Measurements from ENCODE around the gene LRRC56. TPM values are rescaled to one million over a fixed set of nuclear protein-coding genes. Genes with fewer than 3 reads are reported as not detected.

LRRC56 gene
- polyA plus RNA-seq, 2 donors = 1.7 to 4.0 TPM

- 80 to 83% methylated on average over 14 of the region's 14 CpGs for WGBS, 2 donors
- no peaks in the 10 kb centered on the region for H3K9me3 ChIP-seq (ENCODE audit: control insufficient read depth in 2 of 2, insufficient read depth in 1 of 2, low read depth in 1 of 2, low read length in 1 of 2)
- H3K4me1 ChIP-seq (ENCODE audit: control insufficient read depth in 2 of 2, insufficient read depth in 2 of 2, low read length in 1 of 2) = peaks cover 12 to 25% of the 10 kb centered on the region in 2 donors
- no peaks in the 10 kb centered on the region for H3K27me3 ChIP-seq (ENCODE audit: control insufficient read depth in 1 of 2, insufficient read depth in 2 of 2, low read length in 2 of 2)
- H3K36me3 ChIP-seq (ENCODE audit: control insufficient read depth in 2 of 2, insufficient read depth in 2 of 2, low read length in 1 of 2) = peaks cover 4 to 21% of the 10 kb centered on the region in 2 donors
- no peak overlapping the region for H3K4me3 ChIP-seq (ENCODE audit: low read depth in 1 of 2, low read length in 2 of 2)
- H3K27ac ChIP-seq (ENCODE audit: low read depth in 2 of 2, low read length in 1 of 2) = no peak overlapping the region
Measured at GRCh38 chr11:581342-581741, 44.0 kb downstream of the LRRC56 start.

GRCh38 chr11:581752-582151, 44.4 kb downstream of the LRRC56 start:
- Histone ChIP-seq H3K4me1 (ENCODE audit: control insufficient read depth in 2 of 2, insufficient read depth in 2 of 2, low read length in 1 of 2) (peaks cover 12 to 25% of the 10 kb centered on the region in 2 donors), H3K9me3 (ENCODE audit: control insufficient read depth in 2 of 2, insufficient read depth in 1 of 2, low read depth in 1 of 2, low read length in 1 of 2) (no peaks in the 10 kb centered on the region), H3K36me3 (ENCODE audit: control insufficient read depth in 2 of 2, insufficient read depth in 2 of 2, low read length in 1 of 2) (peaks cover 4 to 25% of the 10 kb centered on the region in 2 donors), H3K4me3 (ENCODE audit: low read depth in 1 of 2, low read length in 2 of 2) (no peak overlapping the region), H3K27me3 (ENCODE audit: control insufficient read depth in 1 of 2, insufficient read depth in 2 of 2, low read length in 2 of 2) (no peaks in the 10 kb centered on the region), H3K27ac (ENCODE audit: low read depth in 2 of 2, low read length in 1 of 2) (no peak overlapping the region)
- 82 to 84% methylated on average over 17 of the region's 17 CpGs for WGBS, 2 donors

GRCh38 chr11:584287-584686, 47.0 kb downstream of the LRRC56 start:
- WGBS, 2 donors = 97% methylated on average over 10 of the region's 10 CpGs
- H3K27me3 ChIP-seq (ENCODE audit: control insufficient read depth in 1 of 2, insufficient read depth in 2 of 2, low read length in 2 of 2) = no peaks in the 10 kb centered on the region
- H3K4me3 ChIP-seq (ENCODE audit: low read depth in 1 of 2, low read length in 2 of 2) = no peak overlapping the region
- H3K9me3 ChIP-seq (ENCODE audit: control insufficient read depth in 2 of 2, insufficient read depth in 1 of 2, low read depth in 1 of 2, low read length in 1 of 2) = no peaks in the 10 kb centered on the region
- peaks cover 14 to 37% of the 10 kb centered on the region in 2 donors for H3K36me3 ChIP-seq (ENCODE audit: control insufficient read depth in 2 of 2, insufficient read depth in 2 of 2, low read length in 1 of 2)
- peaks cover 2 to 10% of the 10 kb centered on the region in 2 donors for H3K4me1 ChIP-seq (ENCODE audit: control insufficient read depth in 2 of 2, insufficient read depth in 2 of 2, low read length in 1 of 2)
- no peak overlapping the region for H3K27ac ChIP-seq (ENCODE audit: low read depth in 2 of 2, low read length in 1 of 2)

- Histone ChIP-seq H3K27ac (ENCODE audit: low read depth in 2 of 2, low read length in 1 of 2) (peak overlapping the region in 1 of 2 donors; percentile 33), H3K36me3 (ENCODE audit: control insufficient read depth in 2 of 2, insufficient read depth in 2 of 2, low read length in 1 of 2) (peaks cover 14 to 48% of the 10 kb centered on the region in 2 donors), H3K4me1 (ENCODE audit: control insufficient read depth in 2 of 2, insufficient read depth in 2 of 2, low read length in 1 of 2) (peaks cover 0 to 2% of the 10 kb centered on the region in 2 donors), H3K9me3 (ENCODE audit: control insufficient read depth in 2 of 2, insufficient read depth in 1 of 2, low read depth in 1 of 2, low read length in 1 of 2) (no peaks in the 10 kb centered on the region), H3K4me3 (ENCODE audit: low read depth in 1 of 2, low read length in 2 of 2) (no peak overlapping the region), H3K27me3 (ENCODE audit: control insufficient read depth in 1 of 2, insufficient read depth in 2 of 2, low read length in 2 of 2) (no peaks in the 10 kb centered on the region)
- 86 to 88% methylated on average over 32 of the region's 32 CpGs for WGBS, 2 donors
Measured at GRCh38 chr11:586376-587316, 49.3 kb downstream of the LRRC56 start.

- no peaks in the 10 kb centered on the region for H3K27me3 ChIP-seq (ENCODE audit: control insufficient read depth in 1 of 2, insufficient read depth in 2 of 2, low read length in 2 of 2)
- no peak overlapping the region for H3K4me3 ChIP-seq (ENCODE audit: low read depth in 1 of 2, low read length in 2 of 2)
- peaks cover 14 to 49% of the 10 kb centered on the region in 2 donors for H3K36me3 ChIP-seq (ENCODE audit: control insufficient read depth in 2 of 2, insufficient read depth in 2 of 2, low read length in 1 of 2)
- 77 to 83% methylated on average over 8 of the region's 8 CpGs for WGBS, 2 donors
- peaks cover 0 to 2% of the 10 kb centered on the region in 2 donors for H3K4me1 ChIP-seq (ENCODE audit: control insufficient read depth in 2 of 2, insufficient read depth in 2 of 2, low read length in 1 of 2)
- H3K27ac ChIP-seq (ENCODE audit: low read depth in 2 of 2, low read length in 1 of 2) = peak overlapping the region; percentile 3 to 33
- H3K9me3 ChIP-seq (ENCODE audit: control insufficient read depth in 2 of 2, insufficient read depth in 1 of 2, low read depth in 1 of 2, low read length in 1 of 2) = no peaks in the 10 kb centered on the region
Measured at GRCh38 chr11:587546-587945, 50.2 kb downstream of the LRRC56 start.

- 60 to 70% methylated on average over 6 of the region's 6 CpGs for WGBS, 2 donors
- Histone ChIP-seq H3K4me1 (ENCODE audit: control insufficient read depth in 2 of 2, insufficient read depth in 2 of 2, low read length in 1 of 2) (peaks cover 0 to 2% of the 10 kb centered on the region in 2 donors), H3K9me3 (ENCODE audit: control insufficient read depth in 2 of 2, insufficient read depth in 1 of 2, low read depth in 1 of 2, low read length in 1 of 2) (no peaks in the 10 kb centered on the region), H3K27ac (ENCODE audit: low read depth in 2 of 2, low read length in 1 of 2) (peak overlapping the region; percentile 27 to 61), H3K36me3 (ENCODE audit: control insufficient read depth in 2 of 2, insufficient read depth in 2 of 2, low read length in 1 of 2) (peaks cover 19 to 54% of the 10 kb centered on the region in 2 donors), H3K4me3 (ENCODE audit: low read depth in 1 of 2, low read length in 2 of 2) (no peak overlapping the region), H3K27me3 (ENCODE audit: control insufficient read depth in 1 of 2, insufficient read depth in 2 of 2, low read length in 2 of 2) (no peaks in the 10 kb centered on the region)
Measured at GRCh38 chr11:587978-588380, 50.7 kb downstream of the LRRC56 start.

GRCh38 chr11:589798-590197, 52.5 kb downstream of the LRRC56 start:
- H3K4me3 ChIP-seq (ENCODE audit: low read depth in 1 of 2, low read length in 2 of 2) = no peak overlapping the region
- no peaks in the 10 kb centered on the region for H3K4me1 ChIP-seq (ENCODE audit: control insufficient read depth in 2 of 2, insufficient read depth in 2 of 2, low read length in 1 of 2)
- peaks cover 27 to 59% of the 10 kb centered on the region in 2 donors for H3K36me3 ChIP-seq (ENCODE audit: control insufficient read depth in 2 of 2, insufficient read depth in 2 of 2, low read length in 1 of 2)
- no peaks in the 10 kb centered on the region for H3K27me3 ChIP-seq (ENCODE audit: control insufficient read depth in 1 of 2, insufficient read depth in 2 of 2, low read length in 2 of 2)
- H3K27ac ChIP-seq (ENCODE audit: low read depth in 2 of 2, low read length in 1 of 2) = no peak overlapping the region
- H3K9me3 ChIP-seq (ENCODE audit: control insufficient read depth in 2 of 2, insufficient read depth in 1 of 2, low read depth in 1 of 2, low read length in 1 of 2) = no peaks in the 10 kb centered on the region
- WGBS, 2 donors = 95 to 96% methylated on average over 26 of the region's 26 CpGs

- 83 to 88% methylated on average over 11 of the region's 11 CpGs for WGBS, 2 donors
- H3K36me3 ChIP-seq (ENCODE audit: control insufficient read depth in 2 of 2, insufficient read depth in 2 of 2, low read length in 1 of 2) = peaks cover 27 to 65% of the 10 kb centered on the region in 2 donors
- no peaks in the 10 kb centered on the region for H3K4me1 ChIP-seq (ENCODE audit: control insufficient read depth in 2 of 2, insufficient read depth in 2 of 2, low read length in 1 of 2)
- no peak overlapping the region for H3K4me3 ChIP-seq (ENCODE audit: low read depth in 1 of 2, low read length in 2 of 2)
- H3K27ac ChIP-seq (ENCODE audit: low read depth in 2 of 2, low read length in 1 of 2) = no peak overlapping the region
- H3K9me3 ChIP-seq (ENCODE audit: control insufficient read depth in 2 of 2, insufficient read depth in 1 of 2, low read depth in 1 of 2, low read length in 1 of 2) = no peaks in the 10 kb centered on the region
- H3K27me3 ChIP-seq (ENCODE audit: control insufficient read depth in 1 of 2, insufficient read depth in 2 of 2, low read length in 2 of 2) = no peaks in the 10 kb centered on the region
Measured at GRCh38 chr11:590997-591396, 53.7 kb downstream of the LRRC56 start.

GRCh38 chr11:592501-592900, 55.2 kb downstream of the LRRC56 start:
- no peaks in the 10 kb centered on the region for H3K4me1 ChIP-seq (ENCODE audit: control insufficient read depth in 2 of 2, insufficient read depth in 2 of 2, low read length in 1 of 2)
- H3K36me3 ChIP-seq (ENCODE audit: control insufficient read depth in 2 of 2, insufficient read depth in 2 of 2, low read length in 1 of 2) = peaks cover 23 to 64% of the 10 kb centered on the region in 2 donors
- WGBS, 2 donors = 96% methylated on average over 22 of the region's 22 CpGs

More at GRCh38 chr11:592501-592900, 55.2 kb downstream of the LRRC56 start:
- Histone ChIP-seq H3K4me3 (ENCODE audit: low read depth in 1 of 2, low read length in 2 of 2) (no peak overlapping the region), H3K9me3 (ENCODE audit: control insufficient read depth in 2 of 2, insufficient read depth in 1 of 2, low read depth in 1 of 2, low read length in 1 of 2) (no peaks in the 10 kb centered on the region), H3K27ac (ENCODE audit: low read depth in 2 of 2, low read length in 1 of 2) (no peak overlapping the region), H3K27me3 (ENCODE audit: control insufficient read depth in 1 of 2, insufficient read depth in 2 of 2, low read length in 2 of 2) (no peaks in the 10 kb centered on the region)

Measured in esophagus (tissue), 2 donors.